Erythroblast (primary cell): Measurements from ENCODE around the gene TCL1B.

ENCODE experiments used
- GATA1 ChIP-seq: IDR thresholded peaks from 2 replicates; pipeline ENCODE4 v1.6.1; 2011; ENCODE audit warnings: low read depth, mild to moderate bottlenecking, control low read depth, low read length, moderate library complexity
- POLR2A ChIP-seq: IDR thresholded peaks from 2 replicates; pipeline ENCODE4 v1.6.1; 2011; ENCODE audit warnings: mild to moderate bottlenecking, low read length

DNA sequence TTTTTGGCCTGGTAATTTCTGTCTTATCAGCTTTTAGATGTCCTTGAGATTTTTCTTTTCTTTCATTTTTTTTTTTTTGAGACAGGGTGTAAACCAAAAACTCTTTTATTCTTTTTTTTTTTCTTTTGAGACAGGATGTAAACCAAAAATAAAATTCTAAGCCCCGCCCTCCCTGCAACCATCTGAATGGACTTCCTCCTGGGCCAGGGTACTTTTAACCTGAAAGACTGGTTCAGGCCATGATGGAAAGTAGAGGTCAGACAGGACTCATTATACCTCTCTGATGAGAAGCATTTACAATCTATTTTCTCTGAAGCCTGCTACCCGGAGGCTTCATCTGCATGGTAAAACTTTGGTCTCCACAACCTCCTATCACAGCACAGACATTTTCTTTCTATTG lies 33.5 kb upstream of the TCL1B start:
- TF ChIP-seq POLR2A = no peak
- TF ChIP-seq GATA1 = no peak
